HEK293 (cell line): ENCODE measurements around the gene IFIT2.
A peak's percentile ranks its signal among the peaks of the same experiment; 100 is the strongest.
"Not testable (repeated sequence)": the region's sequence is repeated elsewhere in the genome, so short reads cannot be mapped to it uniquely, and the experiment has no call there.

ENCODE experiments used
- CTCF ChIA-PET: fragments of 350-600 bp; formaldehyde crosslinking; extraction: SDS; loops from one replicate; lab custom pipeline; 2021; ENCODE audit warnings: antibody characterized with exemption; lab: Yijun Ruan, JAX
- POLR2A ChIA-PET: fragments of 300-600 bp; formaldehyde crosslinking; extraction: SDS; loops from one replicate; lab custom pipeline; 2020; ENCODE audit warnings: antibody characterized with exemption, inconsistent platforms; lab: Yijun Ruan, JAX
- H3K27ac ChIP-seq: fragments of 200-500 bp; sonication (Bioruptor generic); 2 replicates; pipeline ENCODE4 v1.5.1; 2014; ENCODE audit warnings: low read depth, low read length, control low read depth, inconsistent platforms; ENCODE audit errors: extremely low read depth
- H3K36me3 ChIP-seq, 2 experiments: fragments of 200-500 bp in 1 of 2; sonication (Bioruptor generic) in 1 of 2; 1 replicate in 1 of 2; 2 replicates in 1 of 2; pipeline ENCODE4 v1.5.1; 2014 to 2017; ENCODE audit warnings: inconsistent platforms in 2 of 2, low read length in 2 of 2; ENCODE audit not compliant: control insufficient read depth in 2 of 2, insufficient read depth in 1 of 2
- H3K4me1 ChIP-seq: fragments of 200-500 bp; sonication (Bioruptor generic); 2 replicates; pipeline ENCODE4 v1.5.1; 2014; ENCODE audit warnings: mild to moderate bottlenecking, low read length, inconsistent platforms; ENCODE audit not compliant: control insufficient read depth, insufficient read depth
- H3K4me3 ChIP-seq: 2 replicates; pipeline ENCODE4 v1.5.1; 2011; ENCODE audit warnings: low read depth, mild to moderate bottlenecking, control low read depth, low read length, moderate library complexity
- H3K9me3 ChIP-seq: fragments of 200-500 bp; sonication (Bioruptor generic); 2 replicates; pipeline ENCODE4 v1.5.1; 2014; ENCODE audit warnings: low read depth, low read length, inconsistent platforms; ENCODE audit not compliant: control insufficient read depth, insufficient read depth
- BCL6B ChIP-seq: fragments of 450-650 bp; formaldehyde crosslinking; IDR thresholded peaks from 2 replicates; pipeline ENCODE4 v1.5.1; 2017; ENCODE audit warnings: missing biosample characterization, missing genetic modification characterization
- HOXD13 ChIP-seq: sonication (generic); formaldehyde crosslinking; IDR thresholded peaks from 2 replicates; pipeline ENCODE4 v1.8.0; 2022; ENCODE audit warnings: missing genetic modification reagents, borderline replicate concordance
- PRDM6 ChIP-seq: fragments of 450-650 bp; formaldehyde crosslinking; IDR thresholded peaks from 2 replicates; pipeline ENCODE4 v1.5.1; 2017; ENCODE audit warnings: missing biosample characterization, missing genetic modification characterization
- REST ChIP-seq: fragments of 450-650 bp; formaldehyde crosslinking; IDR thresholded peaks from 2 replicates; pipeline ENCODE4 v1.5.1; 2016; ENCODE audit warnings: missing biosample characterization, missing genetic modification characterization
- SCRT2 ChIP-seq: fragments of 450-650 bp; formaldehyde crosslinking; IDR thresholded peaks from 2 replicates; pipeline ENCODE4 v1.5.1; 2016; ENCODE audit warnings: missing biosample characterization, missing genetic modification characterization
- YY2 ChIP-seq: fragments of 450-650 bp; formaldehyde crosslinking; IDR thresholded peaks from 2 replicates; pipeline ENCODE4 v1.5.1; 2016; ENCODE audit warnings: missing biosample characterization, missing genetic modification characterization
- ZBTB44 ChIP-seq: fragments of 450-650 bp; IDR thresholded peaks from 2 replicates; pipeline ENCODE4 v1.5.1; 2018; ENCODE audit warnings: missing biosample characterization, mild to moderate bottlenecking, missing genetic modification characterization
- ZFHX2 ChIP-seq: fragments of 450-650 bp; formaldehyde crosslinking; conservative IDR thresholded peaks from 2 replicates; pipeline ENCODE4 v1.5.1; 2016; ENCODE audit warnings: missing biosample characterization, missing genetic modification characterization
- ZFP37 ChIP-seq: fragments of 450-650 bp; formaldehyde crosslinking; IDR thresholded peaks from 2 replicates; pipeline ENCODE4 v1.5.1; 2016; ENCODE audit warnings: missing biosample characterization, missing genetic modification characterization
- ZNF221 ChIP-seq: fragments of 450-650 bp; formaldehyde crosslinking; IDR thresholded peaks from 2 replicates; pipeline ENCODE4 v1.5.1; 2017; ENCODE audit warnings: missing biosample characterization, missing genetic modification characterization, borderline replicate concordance
- ZNF292 ChIP-seq: fragments of 450-650 bp; formaldehyde crosslinking; IDR thresholded peaks from 2 replicates; pipeline ENCODE4 v1.5.1; 2016; ENCODE audit warnings: low read depth, missing biosample characterization, missing genetic modification characterization, borderline replicate concordance
- ZNF37A ChIP-seq: fragments of 450-650 bp; IDR thresholded peaks from 2 replicates; pipeline ENCODE4 v1.5.1; 2018; ENCODE audit warnings: missing biosample characterization, missing genetic modification characterization
- ZNF394 ChIP-seq: fragments of 450-650 bp; formaldehyde crosslinking; IDR thresholded peaks from 2 replicates; pipeline ENCODE4 v1.5.1; 2016; ENCODE audit warnings: missing biosample characterization, missing genetic modification characterization, mild to moderate bottlenecking, moderate library complexity, borderline replicate concordance
- ZNF404 ChIP-seq: fragments of 450-650 bp; formaldehyde crosslinking; IDR thresholded peaks from 2 replicates; pipeline ENCODE4 v1.5.1; 2017; ENCODE audit warnings: missing biosample characterization, missing genetic modification characterization
- ZNF610 ChIP-seq: fragments of 450-650 bp; formaldehyde crosslinking; IDR thresholded peaks from 2 replicates; pipeline ENCODE4 v1.5.1; 2016; ENCODE audit warnings: missing biosample characterization, missing genetic modification characterization, borderline replicate concordance
- ZNF776 ChIP-seq: fragments of 450-650 bp; formaldehyde crosslinking; IDR thresholded peaks from 2 replicates; pipeline ENCODE4 v1.5.0; 2017; ENCODE audit warnings: missing biosample characterization, missing genetic modification characterization, borderline replicate concordance

Gene IFIT2

GRCh38 chr10:89350631-89351315 is 48.9 kb downstream of the IFIT2 start:
- H3K4me3 ChIP-seq, POLR2A ChIA-PET, H3K4me1 ChIP-seq: not testable (repeated sequence)
- TF ChIP-seq ZFHX2 (tag by site-specific recombination): 0 out of 2 replicates have a peak, but pooled peaks have one; percentile 24
- TF ChIP-seq, all 188 proteins: peak for 1; not testable (repeated sequence) for 187
- H3K9me3 ChIP-seq, H3K36me3 ChIP-seq, H3K27ac ChIP-seq, CTCF ChIA-PET: not testable (repeated sequence)

- Histone ChIP-seq H3K4me3 (no peak overlapping the region), H3K36me3 (no peaks in the 10 kb centered on the region), H3K9me3 (no peaks in the 10 kb centered on the region)
- ChIA-PET CTCF (no interaction called here), POLR2A (no interaction called here)
- TF ChIP-seq ZNF37A (tag by site-specific recombination): no peak
- no peak for TF ChIP-seq ZBTB44 (tag by site-specific recombination)
- TF ChIP-seq ZNF610: no peak
- no peak for TF ChIP-seq ZNF292 (tag by site-specific recombination)
- TF ChIP-seq PRDM6 (tag by site-specific recombination): no peak
- no peak for TF ChIP-seq ZNF221
- TF ChIP-seq BCL6B (tag by site-specific recombination): no peak
- no peak for TF ChIP-seq ZNF776 (tag by site-specific recombination)
- TF ChIP-seq ZNF404: no peak
- no peak for TF ChIP-seq REST (tag by site-specific recombination)
- TF ChIP-seq ZFP37: no peak
- no peak for TF ChIP-seq SCRT2
- TF ChIP-seq YY2 (tag by site-specific recombination): no peak
- no peak for TF ChIP-seq HOXD13
- TF ChIP-seq ZNF394 (tag by site-specific recombination): no peak
- TF ChIP-seq, all 188 proteins: peak for 0
- Histone ChIP-seq H3K4me1 (no peaks in the 10 kb centered on the region), H3K27ac (no peak overlapping the region)
These were observed 49.5 kb downstream of the IFIT2 start for GRCh38 chr10:89351412-89351779.
